ENCODE measurements around the gene ZNF766. TPM values are rescaled to one million over a fixed set of nuclear protein-coding genes. Genes with fewer than 3 reads are reported as not detected.

The ZNF766 gene
- total RNA-seq, 2 experiments from 2014 or later, result 15.8 to 17.1 TPM

DNA sequence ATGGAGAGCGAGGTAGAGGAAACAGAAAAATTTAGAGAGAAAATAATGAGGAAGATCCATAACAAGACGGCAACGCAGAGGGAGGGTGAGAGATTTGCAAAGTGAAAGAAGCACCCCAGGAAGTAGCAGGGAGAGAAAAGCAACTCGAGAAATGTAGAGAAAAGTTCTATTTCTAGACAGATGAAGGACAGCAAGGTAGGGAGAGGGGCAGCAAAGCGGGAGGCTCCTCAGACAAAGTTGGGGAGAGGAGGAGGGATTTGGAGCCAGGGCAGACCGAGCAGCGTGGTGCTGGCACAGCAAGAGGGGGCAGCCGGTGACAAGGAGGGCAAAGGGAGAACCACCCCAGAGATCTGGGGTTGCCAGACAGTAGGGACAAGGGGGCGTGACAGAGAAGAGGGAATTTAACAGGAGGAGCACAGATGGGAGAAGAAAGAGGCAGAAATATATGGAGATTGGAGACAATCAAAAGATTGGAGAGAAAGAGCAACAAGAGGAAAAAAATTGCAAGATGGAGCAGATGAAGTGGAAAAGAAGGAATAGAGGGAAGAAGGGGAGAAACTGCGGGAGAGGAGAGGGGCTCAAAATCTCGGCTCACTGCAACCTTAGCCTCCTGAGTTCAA is 989 bp downstream of the ZNF766 start:
- Histone ChIP-seq H3K27ac (ENCODE audit: low read depth, low read length, poor library complexity, severe bottlenecking) (peak overlapping the region; percentile 64), H3K9me2 (ENCODE audit: insufficient read depth, low read length) (no peaks in the 10 kb centered on the region), H3K36me3 (ENCODE audit: insufficient read depth, low read length) (peaks cover 47% of the 10 kb centered on the region), H3K4me2 (ENCODE audit: low read length) (peak overlapping the region; percentile 87), H4K20me1 (ENCODE audit: insufficient read depth, low read length) (no peaks in the 10 kb centered on the region), H3K9me3 (ENCODE audit: low read length) (peaks cover 21% of the 10 kb centered on the region), H3K4me3 (ENCODE audit: low read depth, low read length, poor library complexity, severe bottlenecking) (peak overlapping the region; percentile 91), H2AFZ (ENCODE audit: low read length) (peak overlapping the region; percentile 92; the same call in 1 of the 2 replicates), H3K4me1 (ENCODE audit: insufficient read depth, low read length, poor library complexity, severe bottlenecking) (peaks cover 16% of the 10 kb centered on the region), H3K79me2 (ENCODE audit: insufficient read depth, low read depth, low read length) (peaks cover 59% of the 10 kb centered on the region)
- no peak for TF ChIP-seq EZH2phosphoT487 (IDR thresholded peaks at IDR 0.05; ENCODE audit: borderline replicate concordance, low read depth, low read length)
- intact Hi-C loops (cut with micrococcal nuclease; ENCODE audit: unreplicated experiment), result no loop called here
- DNase-seq (ENCODE audit: low spot score), result no peak
- POLR2A ChIA-PET, result no interaction called here
- no TSS peak for BruUV-seq (replicated peaks)
- CTCF ChIA-PET (ENCODE audit: unreplicated experiment), result no interaction called here

DNA sequence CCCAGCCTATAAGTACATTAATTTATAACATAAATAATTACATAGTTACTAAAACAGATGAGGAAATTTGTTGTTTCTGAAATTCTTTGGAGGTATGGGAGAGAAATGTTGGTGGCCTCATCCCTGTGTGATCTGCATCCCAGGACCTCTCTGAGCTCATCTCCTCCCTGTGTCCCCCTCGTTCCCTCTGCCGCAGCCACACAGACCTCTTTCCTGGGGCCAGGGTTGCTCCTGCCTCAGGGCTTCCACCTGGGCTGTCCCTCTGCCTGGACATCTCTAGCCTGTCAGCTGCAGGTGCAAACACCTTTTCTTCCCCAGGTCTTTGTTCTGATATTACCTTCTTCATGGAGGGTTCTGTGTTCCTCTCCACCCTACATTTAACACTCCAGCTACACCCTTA is 3.9 kb downstream of the ZNF766 start:
- TF ChIP-seq, protein P1, sequence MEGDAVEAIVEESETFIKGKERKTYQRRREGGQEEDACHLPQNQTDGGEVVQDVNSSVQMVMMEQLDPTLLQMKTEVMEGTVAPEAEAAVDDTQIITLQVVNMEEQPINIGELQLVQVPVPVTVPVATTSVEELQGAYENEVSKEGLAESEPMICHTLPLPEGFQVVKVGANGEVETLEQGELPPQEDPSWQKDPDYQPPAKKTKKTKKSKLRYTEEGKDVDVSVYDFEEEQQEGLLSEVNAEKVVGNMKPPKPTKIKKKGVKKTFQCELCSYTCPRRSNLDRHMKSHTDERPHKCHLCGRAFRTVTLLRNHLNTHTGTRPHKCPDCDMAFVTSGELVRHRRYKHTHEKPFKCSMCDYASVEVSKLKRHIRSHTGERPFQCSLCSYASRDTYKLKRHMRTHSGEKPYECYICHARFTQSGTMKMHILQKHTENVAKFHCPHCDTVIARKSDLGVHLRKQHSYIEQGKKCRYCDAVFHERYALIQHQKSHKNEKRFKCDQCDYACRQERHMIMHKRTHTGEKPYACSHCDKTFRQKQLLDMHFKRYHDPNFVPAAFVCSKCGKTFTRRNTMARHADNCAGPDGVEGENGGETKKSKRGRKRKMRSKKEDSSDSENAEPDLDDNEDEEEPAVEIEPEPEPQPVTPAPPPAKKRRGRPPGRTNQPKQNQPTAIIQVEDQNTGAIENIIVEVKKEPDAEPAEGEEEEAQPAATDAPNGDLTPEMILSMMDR (conservative IDR thresholded peaks at IDR 0.05; ENCODE audit: low read length), result no peak
- TF ChIP-seq EZH2phosphoT487 (IDR thresholded peaks at IDR 0.05; ENCODE audit: borderline replicate concordance, low read depth, low read length), result no peak
- Histone ChIP-seq H3K79me2 (ENCODE audit: insufficient read depth, low read depth, low read length) (peaks cover 88% of the 10 kb centered on the region), H3K27ac (ENCODE audit: low read depth, low read length, poor library complexity, severe bottlenecking) (no peak overlapping the region), H3K9me3 (ENCODE audit: low read length) (peaks cover 21% of the 10 kb centered on the region), H3K4me2 (ENCODE audit: low read length) (no peak overlapping the region), H3K4me1 (ENCODE audit: insufficient read depth, low read length, poor library complexity, severe bottlenecking) (peaks cover 19% of the 10 kb centered on the region), H3K36me3 (ENCODE audit: insufficient read depth, low read length) (peaks cover 76% of the 10 kb centered on the region), H3K9me2 (ENCODE audit: insufficient read depth, low read length) (no peaks in the 10 kb centered on the region), H2AFZ (ENCODE audit: low read length) (no peak overlapping the region), H3K4me3 (ENCODE audit: low read depth, low read length, poor library complexity, severe bottlenecking) (no peak overlapping the region), H4K20me1 (ENCODE audit: insufficient read depth, low read length) (no peaks in the 10 kb centered on the region)
- DNase-seq (ENCODE audit: low spot score), result no peak
- ChIA-PET CTCF (ENCODE audit: unreplicated experiment) (no interaction called here), POLR2A (no interaction called here)
- intact Hi-C loops (cut with micrococcal nuclease; ENCODE audit: unreplicated experiment), result no loop called here
- BruUV-seq (replicated peaks), result no TSS peak

DNA sequence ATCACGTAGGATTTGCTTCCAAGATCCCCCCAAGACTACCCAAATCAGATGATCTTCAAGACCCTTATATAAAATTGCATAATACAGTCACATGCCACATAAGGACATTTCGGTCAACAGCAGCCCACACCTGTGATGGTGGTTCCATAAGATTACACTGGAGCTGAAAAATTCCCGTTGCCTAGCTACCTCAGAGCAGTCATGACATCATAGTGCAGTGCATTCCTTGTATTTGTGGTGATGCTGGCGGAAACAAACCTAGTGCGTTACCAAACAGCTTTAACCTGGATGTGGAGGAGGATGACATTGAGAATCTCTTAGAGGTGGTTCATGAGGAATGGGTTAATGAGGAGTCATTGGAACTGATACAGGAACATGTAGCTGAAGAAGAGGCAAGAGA is 4.8 kb downstream of the ZNF766 start:
- TF ChIP-seq, protein P1 (conservative IDR thresholded peaks at IDR 0.05; ENCODE audit: low read length), result no peak
- TF ChIP-seq EZH2phosphoT487 (IDR thresholded peaks at IDR 0.05; ENCODE audit: borderline replicate concordance, low read depth, low read length), result no peak
- Histone ChIP-seq H3K4me2 (ENCODE audit: low read length) (no peak overlapping the region), H3K4me3 (ENCODE audit: low read depth, low read length, poor library complexity, severe bottlenecking) (no peak overlapping the region), H2AFZ (ENCODE audit: low read length) (no peak overlapping the region), H3K36me3 (ENCODE audit: insufficient read depth, low read length) (peaks cover 85% of the 10 kb centered on the region), H3K79me2 (ENCODE audit: insufficient read depth, low read depth, low read length) (peaks cover 97% of the 10 kb centered on the region), H3K9me3 (ENCODE audit: low read length) (peaks cover 29% of the 10 kb centered on the region), H3K4me1 (ENCODE audit: insufficient read depth, low read length, poor library complexity, severe bottlenecking) (peaks cover 14% of the 10 kb centered on the region), H4K20me1 (ENCODE audit: insufficient read depth, low read length) (no peaks in the 10 kb centered on the region), H3K9me2 (ENCODE audit: insufficient read depth, low read length) (no peaks in the 10 kb centered on the region), H3K27ac (ENCODE audit: low read depth, low read length, poor library complexity, severe bottlenecking) (no peak overlapping the region)
- intact Hi-C loops (cut with micrococcal nuclease; ENCODE audit: unreplicated experiment), result no loop called here
- ChIA-PET CTCF (ENCODE audit: unreplicated experiment) (no interaction called here), POLR2A (no interaction called here)
- BruUV-seq (replicated peaks), result no TSS peak
- no peak for DNase-seq (ENCODE audit: low spot score)
